NCI-H1436 (cell line): Measurements from ENCODE around the gene CORO1C.
"Not testable (repeated sequence)": the region's sequence is repeated elsewhere in the genome, so short reads cannot be mapped to it uniquely, and the experiment has no call there.

ENCODE experiments used
- DNase-seq: peaks from one replicate; lab custom pipeline; 2025; lab: John Stamatoyannopoulos, UW

Gene CORO1C

GRCh38 chr12:108672054-108672453, 59.3 kb downstream of the CORO1C start:
- DNase-seq = no peak

GRCh38 chr12:108671110-108671509, 60.2 kb downstream of the CORO1C start:
- DNase-seq = no peak

GRCh38 chr12:108670066-108670631, 61.2 kb downstream of the CORO1C start:
- no peak for DNase-seq

GRCh38 chr12:108668542-108668941, 62.8 kb downstream of the CORO1C start:
- DNase-seq = no peak

GRCh38 chr12:108668063-108668462, 63.3 kb downstream of the CORO1C start:
- DNase-seq = no peak

- DNase-seq = no peak
Observed at GRCh38 chr12:108667349-108667748, 64.0 kb downstream of the CORO1C start.

- DNase-seq = no peak
Observed at GRCh38 chr12:108666401-108666881, 64.9 kb downstream of the CORO1C start.

GRCh38 chr12:108665608-108666202, 65.6 kb downstream of the CORO1C start:
- no peak for DNase-seq

- DNase-seq = peak; percentile 72
Observed at GRCh38 chr12:108664338-108665258, 66.7 kb downstream of the CORO1C start.

- DNase-seq = no peak
Observed at GRCh38 chr12:108663324-108664015, 67.8 kb downstream of the CORO1C start.

- not testable (repeated sequence) for DNase-seq
Observed at GRCh38 chr12:108658115-108658514, 73.2 kb downstream of the CORO1C start.

- DNase-seq = no peak
Observed at GRCh38 chr12:108657130-108657745, 74.1 kb downstream of the CORO1C start.

GRCh38 chr12:108656247-108656646, 75.1 kb downstream of the CORO1C start:
- DNase-seq = not testable (repeated sequence)

GRCh38 chr12:108655812-108656175, 75.5 kb downstream of the CORO1C start:
- DNase-seq = not testable (repeated sequence)

GRCh38 chr12:108654622-108655021, 76.7 kb downstream of the CORO1C start:
- DNase-seq = not testable (repeated sequence)

- DNase-seq = no peak
Observed at GRCh38 chr12:108653922-108654321, 77.4 kb downstream of the CORO1C start.

- no peak for DNase-seq
Observed at GRCh38 chr12:108653082-108653516, 78.2 kb downstream of the CORO1C start.

GRCh38 chr12:108650083-108650482, 81.2 kb downstream of the CORO1C start:
- DNase-seq = no peak

- no peak for DNase-seq
Observed at GRCh38 chr12:108649669-108650068, 81.6 kb downstream of the CORO1C start.

- no peak for DNase-seq
Observed at GRCh38 chr12:108649126-108649525, 82.2 kb downstream of the CORO1C start.

- DNase-seq = no peak
Observed at GRCh38 chr12:108648371-108648770, 82.9 kb downstream of the CORO1C start.
